Stimulated activated CD4-positive, alpha-beta T cell treated with anti-CD3 and anti-CD28 coated beads, Interleukin-12 subunit alpha, Interleukin-12 subunit beta, amount 100 ng/mL, for 4 hours (primary cell): Measurements from ENCODE around the gene CTNNA2.

Source experiments
- DNase-seq: peaks from one replicate; pipeline ENCODE4 v3.0.0-alpha.2; 2020

The CTNNA2 gene

GRCh38 chr2:79796641-79797040, 283.8 kb downstream of the CTNNA2 start:
- DNase-seq = no peak

GRCh38 chr2:79798776-79799175, 285.9 kb downstream of the CTNNA2 start:
- DNase-seq = no peak

- no peak for DNase-seq
Observed at GRCh38 chr2:79799729-79800128, 286.9 kb downstream of the CTNNA2 start.

- no peak for DNase-seq
Observed at GRCh38 chr2:79801082-79801481, 288.2 kb downstream of the CTNNA2 start.

GRCh38 chr2:79817288-79817687, 304.4 kb downstream of the CTNNA2 start:
- DNase-seq = no peak

GRCh38 chr2:79820281-79820680, 307.4 kb downstream of the CTNNA2 start:
- no peak for DNase-seq

GRCh38 chr2:79822136-79822535, 309.3 kb downstream of the CTNNA2 start:
- DNase-seq = no peak

GRCh38 chr2:79824086-79824786, 311.4 kb downstream of the CTNNA2 start:
- no peak for DNase-seq

- DNase-seq = no peak
Observed at GRCh38 chr2:79827881-79828280, 315.0 kb downstream of the CTNNA2 start.

GRCh38 chr2:79830501-79830900, 317.6 kb downstream of the CTNNA2 start:
- no peak for DNase-seq

- DNase-seq = no peak
Observed at GRCh38 chr2:79831961-79832360, 319.1 kb downstream of the CTNNA2 start.

GRCh38 chr2:79832511-79833234, 319.8 kb downstream of the CTNNA2 start:
- no peak for DNase-seq

GRCh38 chr2:79833235-79833878, 320.5 kb downstream of the CTNNA2 start:
- DNase-seq = no peak

GRCh38 chr2:79835911-79836310, 323.1 kb downstream of the CTNNA2 start:
- no peak for DNase-seq

GRCh38 chr2:79844011-79844410, 331.2 kb downstream of the CTNNA2 start:
- DNase-seq = no peak

GRCh38 chr2:79846878-79847277, 334.0 kb downstream of the CTNNA2 start:
- DNase-seq = no peak

GRCh38 chr2:79849241-79849640, 336.4 kb downstream of the CTNNA2 start:
- no peak for DNase-seq

- no peak for DNase-seq
Observed at GRCh38 chr2:79849949-79850348, 337.1 kb downstream of the CTNNA2 start.

- DNase-seq = no peak
Observed at GRCh38 chr2:79850912-79851311, 338.1 kb downstream of the CTNNA2 start.

GRCh38 chr2:79855264-79856006, 342.6 kb downstream of the CTNNA2 start:
- no peak for DNase-seq

GRCh38 chr2:79857888-79858287, 345.0 kb downstream of the CTNNA2 start:
- DNase-seq = no peak

GRCh38 chr2:79860228-79861058, 347.6 kb downstream of the CTNNA2 start:
- DNase-seq = no peak

- DNase-seq = no peak
Observed at GRCh38 chr2:79861059-79861374, 348.2 kb downstream of the CTNNA2 start.
